ENCODE measurements around the gene BTG4. TPM values are rescaled to one million over a fixed set of nuclear protein-coding genes. Genes with fewer than 3 reads are reported as not detected.

Gene BTG4
- total and polyA plus RNA-seq, 2 of the 8 experiments (the other 6 are each of a cell fraction or from before 2014, with no cell fraction given): 0.06 TPM; not detected in 1

GRCh38 chr11:111555255-111555654, 43.1 kb upstream of the BTG4 start:
- no peak overlapping the region for H3K56ac ChIP-seq (replicated peaks; ENCODE audit: insufficient read length, low read depth, low read length)
- H4K20me1 ChIP-seq (replicated peaks in 1 of 2; ENCODE audit: control insufficient read depth in 1 of 2, insufficient read depth in 2 of 2, low read length in 2 of 2): no peaks in the 10 kb centered on the region
- no peaks in the 10 kb centered on the region; the same call in 1 of the 2 replicates for H3K23me2 ChIP-seq (ENCODE audit: low read depth, low read length)
- FAIRE-seq (no peak), DNase-seq (ENCODE audit: low read depth in 1 of 2, low spot score in 2 of 2) (no peak)
- H3K36me3 ChIP-seq (ENCODE audit: control insufficient read depth in 2 of 4, insufficient read depth in 4 of 4, low read length in 3 of 4): peaks cover 0 to 13% (median 6%) of the 10 kb centered on the region in 4 experiments; a peak in 3 of 8 replicates
- no peak overlapping the region for H4K8ac ChIP-seq (ENCODE audit: extremely low read depth, insufficient read depth, low read length)
- ChIA-PET POLR2A (ENCODE audit: partially characterized antibody) (interaction anchor here (1.9 kb wide), 1 partner anchor 16 kb away, joined by 7 read pairs; no protein-coding TSS in a partner anchor), CTCF (ENCODE audit: partially characterized antibody) (interaction anchor here (1.2 to 6.1 kb wide), 2 partner anchors 8 to 100 kb away, joined by 4 to 30 read pairs; no protein-coding TSS in a partner anchor)
- H3K18ac ChIP-seq (ENCODE audit: extremely low read depth, low read length): no peak overlapping the region
- peaks cover 8% of the 10 kb centered on the region in 2 experiments; a peak in 3 of 4 replicates for H3K9me3 ChIP-seq (ENCODE audit: insufficient read depth in 2 of 2, low read depth in 1 of 2, low read length in 1 of 2)
- TF ChIP-seq ASH2L (IDR thresholded peaks at IDR 0.05; ENCODE audit: low read length): no peak
- no peak for TF ChIP-seq RFX5 (IDR thresholded peaks at IDR 0.05; ENCODE audit: borderline replicate concordance, low read depth, low read length)
- no peak for TF ChIP-seq ATF3 (IDR thresholded peaks at IDR 0.05; ENCODE audit: insufficient read depth, low read depth, low read length)
- peaks cover 0 to 2% (median 0%) of the 10 kb centered on the region in 4 experiments; a peak in 1 of 7 replicates for H3K4me1 ChIP-seq (replicated peaks in 1 of 4; ENCODE audit: control insufficient read depth in 3 of 4, insufficient read depth in 4 of 4, low read length in 3 of 4)
- no peak overlapping the region for H3K4me3 ChIP-seq (ENCODE audit: extremely low read depth in 1 of 4, insufficient read depth in 2 of 4, low read depth in 3 of 4, low read length in 4 of 4)
- no peaks in the 10 kb centered on the region for H3K79me2 ChIP-seq (ENCODE audit: control insufficient read depth in 1 of 2, insufficient read depth in 2 of 2, low read length in 2 of 2)
- H2BK15ac ChIP-seq (ENCODE audit: low read length): no peak overlapping the region
- H2BK20ac ChIP-seq (ENCODE audit: low read length): no peak overlapping the region
- H3K23ac ChIP-seq (ENCODE audit: insufficient read length): no peak overlapping the region
- no peak overlapping the region for H2BK120ac ChIP-seq (replicated peaks; ENCODE audit: low read depth, low read length)
- H3K4ac ChIP-seq (replicated peaks; ENCODE audit: insufficient read length, low read depth, low read length): no peak overlapping the region
- no peaks in the 10 kb centered on the region for H3K79me1 ChIP-seq (ENCODE audit: low read depth, low read length)
- H2BK5ac ChIP-seq (ENCODE audit: low read depth, low read length): no peak overlapping the region
- H4K91ac ChIP-seq (replicated peaks; ENCODE audit: insufficient read length, low read length): no peak overlapping the region
- no peak overlapping the region for H2AFZ ChIP-seq (ENCODE audit: low read length)
- H2AK5ac ChIP-seq (ENCODE audit: low read depth, low read length): no peak overlapping the region
- H3K27ac ChIP-seq (ENCODE audit: low read depth, low read length): no peak overlapping the region
- no peak overlapping the region for H3K9ac ChIP-seq (replicated peaks in 1 of 4; ENCODE audit: extremely low read depth in 1 of 4, low read depth in 3 of 4, low read length in 3 of 4)
- no peak overlapping the region for H4K5ac ChIP-seq (ENCODE audit: insufficient read length, low read depth, low read length)
- H3K4me2 ChIP-seq (ENCODE audit: insufficient read depth in 1 of 2, low read depth in 2 of 2, low read length in 2 of 2): no peak overlapping the region
- H3K27me3 ChIP-seq (replicated peaks in 1 of 4; ENCODE audit: control insufficient read depth in 3 of 4, extremely low read depth in 1 of 4, insufficient read depth in 3 of 4, low read length in 3 of 4): no peaks in the 10 kb centered on the region
- H2BK12ac ChIP-seq (ENCODE audit: low read depth, low read length): no peak overlapping the region
- H3K14ac ChIP-seq (ENCODE audit: insufficient read length): no peak overlapping the region

Data from H1 (cell line).